ELR (cell line): ENCODE measurements around the gene GALM.
"Not testable (repeated sequence)": the region's sequence is repeated elsewhere in the genome, so short reads cannot be mapped to it uniquely, and the experiment has no call there.

Experiments used
- DNase-seq: peaks from one replicate; pipeline ENCODE4 v3.0.0-alpha.2; 2015; ENCODE audit warnings: low read depth

Gene GALM

GRCh38 chr2:38682008-38682575, 16.2 kb downstream of the GALM start:
- DNase-seq = no peak

DNA sequence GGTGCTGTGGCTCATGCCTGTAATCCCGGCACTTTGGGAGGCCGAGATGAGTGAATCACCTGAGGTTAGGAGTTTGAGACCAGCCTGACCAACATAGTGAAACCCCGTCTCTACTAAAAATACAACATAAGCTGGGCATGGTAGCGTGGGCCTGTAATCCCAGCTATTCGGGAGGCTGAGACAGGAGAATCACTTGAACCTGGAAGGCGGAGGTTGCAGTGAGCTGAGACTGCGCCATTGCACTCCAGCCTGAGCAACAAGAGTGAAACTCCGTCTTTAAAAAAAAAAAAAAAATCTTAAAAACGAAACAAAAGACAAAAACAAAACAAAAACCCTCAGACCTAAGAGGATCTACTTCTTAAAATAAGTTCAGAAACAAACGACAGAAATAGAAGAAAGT, 16.7 kb downstream of the GALM start:
- DNase-seq = not testable (repeated sequence)

DNA sequence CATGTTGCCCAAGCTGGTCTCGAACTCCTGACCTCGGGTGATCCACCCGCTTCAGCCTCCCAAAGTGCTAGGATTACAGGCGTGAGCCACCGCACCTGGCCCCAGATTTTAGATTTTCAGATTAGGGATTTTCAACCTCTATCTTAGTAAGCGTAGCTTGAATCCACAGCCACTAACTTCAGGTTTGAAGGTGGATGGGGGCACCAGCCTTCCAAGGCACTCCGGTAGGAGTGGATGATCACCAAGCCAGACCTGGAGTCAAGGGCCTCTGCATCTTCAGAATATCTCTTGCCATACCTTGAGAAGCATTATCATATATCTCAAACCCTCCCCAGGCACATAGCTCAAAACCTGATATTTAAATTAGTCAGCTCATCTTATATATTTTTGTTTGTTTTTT, 17.9 kb downstream of the GALM start:
- DNase-seq = no peak

- no peak for DNase-seq
Observed at GRCh38 chr2:38685116-38685735, 19.3 kb downstream of the GALM start.

GRCh38 chr2:38690499-38691420, 24.8 kb downstream of the GALM start:
- peak; percentile 97 for DNase-seq

DNA sequence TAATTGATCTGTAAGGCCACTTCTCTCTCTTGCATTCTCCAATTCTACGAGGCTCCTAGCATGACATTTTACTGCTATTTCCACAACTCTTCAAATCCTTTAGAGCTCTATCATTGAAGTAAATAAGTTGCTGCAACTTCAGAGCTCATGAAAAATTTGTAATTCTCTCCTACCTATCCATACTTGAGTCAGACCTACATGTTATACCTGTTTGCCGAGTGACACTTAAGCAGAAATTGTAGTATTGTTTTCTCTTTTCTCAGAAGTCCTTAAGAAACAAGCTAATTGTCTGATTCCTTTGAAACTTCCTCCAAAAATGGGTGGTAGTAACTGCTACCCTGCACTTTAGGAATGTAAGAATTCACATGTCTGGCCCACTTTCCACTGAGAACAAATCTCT, 26.1 kb downstream of the GALM start:
- no peak for DNase-seq

- DNase-seq = no peak
Observed at GRCh38 chr2:38692636-38693318, 26.9 kb downstream of the GALM start.

DNA sequence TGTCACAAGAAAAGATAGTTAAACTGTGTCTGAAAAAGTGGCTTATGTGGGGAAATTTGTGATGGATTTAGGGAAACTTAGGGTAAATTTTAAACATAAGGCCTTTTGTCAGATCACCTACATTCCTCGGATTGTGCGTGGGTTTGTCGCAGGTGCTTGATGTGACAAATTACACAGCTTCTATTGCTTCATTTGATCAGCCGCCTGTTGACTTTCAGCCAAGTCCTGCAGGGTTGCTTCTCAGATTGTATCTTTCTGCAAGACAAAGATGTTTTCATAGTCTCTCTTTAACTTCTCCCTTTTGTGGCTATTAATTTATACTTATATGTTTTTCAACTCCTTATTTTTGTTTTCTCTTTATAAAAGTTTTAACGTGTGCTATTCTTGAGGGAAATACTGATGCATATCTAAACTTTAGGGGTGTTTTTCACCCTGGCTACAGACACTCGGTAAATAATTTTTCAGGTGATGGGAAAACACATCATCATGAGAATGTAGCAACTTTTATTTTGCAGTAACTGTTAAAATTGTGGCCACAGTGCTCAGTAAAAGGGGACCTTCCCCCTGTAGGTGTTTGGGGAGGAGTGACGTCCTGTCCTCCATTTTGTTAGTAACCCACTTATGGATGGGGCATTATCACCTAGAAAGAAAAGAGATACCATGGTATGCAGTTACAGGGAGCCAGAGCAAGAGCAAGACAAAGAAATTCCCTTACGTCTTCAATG, 31.4 kb downstream of the GALM start:
- no peak for DNase-seq

DNA sequence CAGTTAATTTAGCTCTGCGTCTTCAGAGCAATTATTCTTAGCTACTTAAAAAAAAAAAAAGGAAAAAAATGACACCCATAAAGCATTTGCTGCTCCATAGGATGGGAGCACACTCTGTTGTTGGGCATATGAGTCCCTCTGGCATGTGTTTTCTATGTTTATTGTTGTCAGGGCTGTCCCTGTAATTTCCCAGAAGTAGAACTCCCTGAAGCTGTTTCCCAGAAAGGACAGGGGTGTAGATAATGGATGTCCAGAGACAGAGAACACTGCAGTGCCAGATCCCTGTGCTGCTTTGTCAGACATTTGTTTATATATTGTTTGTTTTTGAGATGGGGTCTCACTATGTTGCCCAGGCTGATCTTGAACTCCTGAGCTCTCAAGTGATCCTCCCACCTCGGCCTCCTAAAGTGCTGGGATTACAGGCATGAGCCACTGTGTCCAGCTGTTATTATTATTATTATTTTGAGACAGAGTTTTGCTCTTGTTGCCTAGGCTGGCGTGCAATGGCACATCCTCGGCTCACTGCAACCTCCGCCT, 32.6 kb downstream of the GALM start:
- no peak for DNase-seq

GRCh38 chr2:38700113-38700785, 34.3 kb downstream of the GALM start:
- no peak for DNase-seq

GRCh38 chr2:38700881-38701458, 35.1 kb downstream of the GALM start:
- DNase-seq = peak; percentile 19

- DNase-seq = no peak
Observed at GRCh38 chr2:38701542-38701941, 35.6 kb downstream of the GALM start.

DNA sequence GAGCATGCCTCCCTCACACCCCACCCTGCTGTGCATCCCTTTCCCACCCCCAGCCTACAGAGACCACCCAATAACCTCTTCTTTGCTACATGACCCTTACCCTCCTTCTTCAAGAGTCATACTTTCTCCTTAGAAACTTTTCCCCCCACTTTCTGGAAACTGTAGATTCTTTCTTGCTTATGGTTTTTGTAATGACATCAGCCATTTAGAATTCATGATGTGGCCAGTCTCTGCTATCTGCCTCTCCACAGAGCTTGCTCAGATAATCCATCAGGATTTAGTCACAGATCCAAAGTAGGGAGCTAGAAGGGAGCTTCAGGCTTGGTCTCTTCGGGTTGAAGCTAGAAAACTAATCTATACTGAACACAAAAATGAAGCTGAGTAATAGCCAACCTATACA, 36.5 kb downstream of the GALM start:
- DNase-seq = peak; percentile 96

GRCh38 chr2:38703336-38703735, 37.4 kb downstream of the GALM start:
- DNase-seq = peak; percentile 74

- no peak for DNase-seq
Observed at GRCh38 chr2:38704664-38705063, 38.8 kb downstream of the GALM start.

GRCh38 chr2:38706846-38707345, 41.0 kb downstream of the GALM start:
- DNase-seq = no peak

DNA sequence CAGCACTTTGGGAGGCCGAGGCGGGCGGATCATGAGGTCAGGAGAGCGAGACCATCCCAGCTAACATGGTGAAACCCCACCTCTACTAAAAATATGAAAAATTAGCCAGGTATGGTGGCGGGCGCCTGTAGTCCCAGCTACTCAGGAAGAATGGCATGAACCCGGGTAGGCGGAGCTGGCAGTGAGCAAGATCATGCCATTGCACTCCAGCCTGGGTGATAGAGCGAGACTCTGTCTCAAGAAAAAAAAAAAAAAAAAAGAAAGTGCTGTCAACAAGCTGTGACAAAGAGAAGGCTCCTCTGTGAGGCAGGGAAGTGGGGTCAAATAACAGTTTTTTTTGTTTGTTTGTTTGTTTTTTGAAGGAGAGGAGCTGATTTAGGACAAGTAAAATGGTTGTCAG, 42.6 kb downstream of the GALM start:
- not testable (repeated sequence) for DNase-seq

DNA sequence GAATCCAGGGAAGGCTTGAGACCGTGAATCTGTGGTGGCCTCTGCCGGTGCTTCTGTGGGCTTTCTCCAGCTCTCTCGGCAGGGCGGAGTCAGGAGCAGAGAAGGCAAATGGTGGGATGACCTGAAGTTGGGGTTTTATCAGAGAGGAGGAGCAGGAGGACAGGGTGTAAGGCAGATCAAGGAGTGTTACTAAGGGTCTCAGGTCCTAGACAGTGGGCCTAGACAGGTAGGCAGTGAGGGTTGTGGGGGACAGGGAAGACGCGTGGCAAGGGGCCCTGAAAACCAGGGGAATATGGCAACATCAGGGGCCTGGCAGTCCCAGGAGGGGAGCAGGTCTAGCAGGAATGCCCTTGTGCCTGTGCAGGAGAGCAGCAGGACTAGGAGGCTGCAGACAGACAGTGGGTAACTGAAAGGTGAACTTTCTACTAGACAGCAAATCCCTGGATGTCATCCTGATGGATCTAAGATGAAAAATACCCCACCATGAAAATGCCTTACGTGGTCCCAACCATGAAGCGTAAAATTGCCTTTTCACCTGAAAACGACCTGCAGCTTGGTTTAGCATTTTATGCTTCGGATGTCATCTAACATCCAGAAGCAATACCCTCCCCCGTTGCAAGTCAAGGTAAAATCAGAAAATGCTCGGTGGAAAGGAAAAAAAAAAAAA, 43.1 kb downstream of the GALM start:
- DNase-seq = no peak

DNA sequence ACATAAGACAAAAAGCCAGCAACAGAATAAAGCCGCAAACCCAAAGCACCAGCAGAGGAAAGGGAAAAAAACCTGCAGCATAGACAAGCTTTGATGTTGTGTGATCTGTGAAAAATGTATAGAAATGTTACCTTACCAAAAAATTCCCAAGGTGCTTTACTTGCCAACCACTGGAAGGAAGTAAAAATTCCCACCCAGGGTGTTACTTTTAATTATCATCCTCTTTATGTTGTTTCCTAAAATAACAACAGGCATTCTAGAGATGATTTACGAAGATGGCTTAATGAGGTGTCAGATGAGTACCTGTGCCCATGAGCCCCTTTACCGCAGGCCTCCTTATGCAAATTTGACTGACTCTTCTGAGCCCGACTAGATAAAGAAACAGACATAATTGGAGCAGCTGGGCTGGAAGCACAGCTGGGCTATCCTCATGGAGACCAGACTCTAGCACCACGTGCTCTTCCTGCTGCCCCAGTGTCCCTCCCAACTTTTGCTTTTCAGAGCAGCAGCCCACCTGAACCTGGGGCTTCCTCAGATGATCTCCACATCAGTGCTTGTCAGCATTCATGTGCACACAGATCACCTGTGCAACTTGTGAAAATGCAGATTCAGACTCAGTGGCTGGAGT, 43.8 kb downstream of the GALM start:
- no peak for DNase-seq
